ENCODE data around the gene ANKRD44. TPM values are rescaled to one million over a fixed set of nuclear protein-coding genes. Genes with fewer than 3 reads are reported as not detected.

ANKRD44 gene
- total and polyA plus RNA-seq, 12 donors = 1.1 to 20.1 (median 6.9) TPM

- H3K9me3 ChIP-seq = no peaks in the 10 kb centered on the region
Observed at GRCh38 chr2:197265924-197266323, 44.7 kb downstream of the ANKRD44 start.

DNA sequence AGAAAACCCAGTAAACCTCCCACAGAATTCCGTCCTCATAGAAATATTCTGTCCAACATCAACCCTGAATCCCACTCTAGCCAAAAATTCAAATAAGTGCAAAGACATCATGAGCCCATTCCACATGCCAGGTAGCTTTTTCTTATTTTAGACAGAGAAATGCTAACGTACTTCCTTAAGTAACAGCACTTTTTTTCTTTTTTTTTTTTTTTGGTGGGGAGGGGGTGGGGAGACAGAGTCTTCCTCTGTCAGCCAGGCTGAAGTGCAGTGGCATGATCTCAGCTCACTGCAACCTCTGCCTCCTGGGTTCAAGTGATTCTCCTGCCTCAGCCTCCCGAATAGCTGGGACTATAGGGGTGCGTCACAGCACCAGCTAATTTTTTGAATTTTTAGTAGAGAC is 45.5 kb downstream of the ANKRD44 start:
- 89 to 96% methylated on average over 4 of the region's 4 CpGs for WGBS, 2 donors
- ATAC-seq (no peak), DNase-seq (no peak)
- H3K9me3 ChIP-seq = no peaks in the 10 kb centered on the region
- no peak for TF ChIP-seq CTCF (IDR thresholded peaks at IDR 0.05)
- no peak overlapping the region for H3K27ac ChIP-seq
- no peak overlapping the region for H3K4me3 ChIP-seq
- no peaks in the 10 kb centered on the region for H3K27me3 ChIP-seq
- no peaks in the 10 kb centered on the region for H3K36me3 ChIP-seq
- intact Hi-C loops (cut with DNase I) = no loop called here
- peaks cover 0 to 73% (median 9%) of the 10 kb centered on the region in 9 donors for H3K4me1 ChIP-seq

More at GRCh38 chr2:197265924-197266323, 44.7 kb downstream of the ANKRD44 start:
- H3K36me3 ChIP-seq = no peaks in the 10 kb centered on the region
- intact Hi-C loops (cut with DNase I) = no loop called here
- ATAC-seq = no peak
- DNase-seq = no peak
- H3K27ac ChIP-seq = peak overlapping the region in 1 of 10 donors; percentile 27
- H3K4me1 ChIP-seq = peaks cover 0 to 79% (median 9%) of the 10 kb centered on the region in 9 donors
- H3K27me3 ChIP-seq = no peaks in the 10 kb centered on the region
- 94 to 97% methylated on average over 5 of the region's 5 CpGs for WGBS, 2 donors
- H3K4me3 ChIP-seq = no peak overlapping the region
- TF ChIP-seq CTCF (IDR thresholded peaks at IDR 0.05) = no peak

GRCh38 chr2:197264332-197264731 is 46.2 kb downstream of the ANKRD44 start:
- TF ChIP-seq CTCF (IDR thresholded peaks at IDR 0.05) = no peak

DNA sequence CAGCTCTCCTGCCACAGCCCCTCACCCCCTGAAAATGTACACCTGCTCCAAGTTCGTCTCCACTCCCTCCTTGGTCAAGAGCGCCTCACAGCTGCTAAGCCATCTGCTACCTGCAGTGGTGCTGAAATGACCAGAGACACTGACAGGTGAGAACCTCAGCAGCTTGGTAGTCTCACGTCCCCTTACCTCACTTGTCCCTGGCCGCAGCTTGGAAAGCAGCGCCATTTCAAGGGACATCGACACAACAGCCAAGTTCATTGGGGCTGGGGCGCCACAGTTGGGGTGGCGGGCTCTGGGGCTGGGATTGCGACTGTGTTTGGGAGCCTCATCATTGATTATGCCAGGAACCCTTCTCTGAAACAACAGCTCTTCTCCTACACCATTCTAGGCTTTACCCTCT is 47.5 kb downstream of the ANKRD44 start:
- H3K9me3 ChIP-seq = no peaks in the 10 kb centered on the region
- H3K4me3 ChIP-seq = no peak overlapping the region
- no peaks in the 10 kb centered on the region for H3K36me3 ChIP-seq
- 97 to 99% methylated on average over 9 of the region's 9 CpGs for WGBS, 2 donors
- H3K4me1 ChIP-seq = peaks cover 0 to 72% (median 9%) of the 10 kb centered on the region in 9 donors
- H3K27ac ChIP-seq = no peak overlapping the region
- no peaks in the 10 kb centered on the region for H3K27me3 ChIP-seq
- TF ChIP-seq CTCF (IDR thresholded peaks at IDR 0.05) = no peak
- no peak for ATAC-seq
- intact Hi-C loops (cut with DNase I) = no loop called here
- no peak for DNase-seq

More at GRCh38 chr2:197264332-197264731, 46.2 kb downstream of the ANKRD44 start:
- peaks cover 0 to 70% (median 9%) of the 10 kb centered on the region in 9 donors for H3K4me1 ChIP-seq
- DNase-seq (no peak), ATAC-seq (no peak)
- H3K4me3 ChIP-seq = no peak overlapping the region
- peak overlapping the region in 1 of 10 donors; percentile 17 for H3K27ac ChIP-seq
- intact Hi-C loops (cut with DNase I) = no loop called here
- H3K9me3 ChIP-seq = no peaks in the 10 kb centered on the region
- 72 to 73% methylated on average over 5 of the region's 5 CpGs for WGBS, 2 donors
- H3K36me3 ChIP-seq = no peaks in the 10 kb centered on the region
- H3K27me3 ChIP-seq = no peaks in the 10 kb centered on the region
